HG03457 (cell line): ENCODE data around the gene RNF220.
A peak's percentile ranks its signal among the peaks of the same experiment; 100 is the strongest.

ENCODE experiments used
- ATAC-seq: cut with Tn5 transposase; IDR thresholded peaks from one replicate; pipeline ENCODE4 v1.9.1; 2021; ENCODE audit warnings: moderate number of reproducible peaks; ENCODE audit not compliant: unreplicated experiment

The RNF220 gene

GRCh38 chr1:44631333-44631646 is 226.2 kb downstream of the RNF220 start:
- ATAC-seq = peak; percentile 16

- peak; percentile 45 for ATAC-seq
Measured at GRCh38 chr1:44631647-44632539, 226.8 kb downstream of the RNF220 start.

DNA sequence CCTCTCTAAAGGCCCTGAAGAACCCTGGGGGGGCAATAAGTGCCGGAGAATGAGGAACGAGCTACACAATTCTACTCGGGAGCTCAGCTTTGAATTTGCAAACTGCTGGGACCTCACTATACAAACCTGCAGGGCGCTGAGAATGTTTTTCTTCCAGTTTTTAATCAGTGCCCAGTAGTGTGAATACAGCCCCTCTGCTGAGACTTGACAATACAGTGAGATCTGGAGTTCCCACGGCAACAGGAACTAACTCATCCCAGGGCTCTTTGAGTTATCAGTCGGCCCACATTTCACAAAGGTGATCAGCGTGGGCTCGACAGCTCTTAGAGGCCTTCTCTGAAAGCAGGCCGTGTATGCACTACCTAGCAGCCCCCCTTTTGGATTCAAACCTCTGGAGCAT is 227.5 kb downstream of the RNF220 start:
- no peak for ATAC-seq

GRCh38 chr1:44634606-44635189 is 229.6 kb downstream of the RNF220 start:
- ATAC-seq = no peak

- no peak for ATAC-seq
Measured at GRCh38 chr1:44635439-44635838, 230.4 kb downstream of the RNF220 start.

DNA sequence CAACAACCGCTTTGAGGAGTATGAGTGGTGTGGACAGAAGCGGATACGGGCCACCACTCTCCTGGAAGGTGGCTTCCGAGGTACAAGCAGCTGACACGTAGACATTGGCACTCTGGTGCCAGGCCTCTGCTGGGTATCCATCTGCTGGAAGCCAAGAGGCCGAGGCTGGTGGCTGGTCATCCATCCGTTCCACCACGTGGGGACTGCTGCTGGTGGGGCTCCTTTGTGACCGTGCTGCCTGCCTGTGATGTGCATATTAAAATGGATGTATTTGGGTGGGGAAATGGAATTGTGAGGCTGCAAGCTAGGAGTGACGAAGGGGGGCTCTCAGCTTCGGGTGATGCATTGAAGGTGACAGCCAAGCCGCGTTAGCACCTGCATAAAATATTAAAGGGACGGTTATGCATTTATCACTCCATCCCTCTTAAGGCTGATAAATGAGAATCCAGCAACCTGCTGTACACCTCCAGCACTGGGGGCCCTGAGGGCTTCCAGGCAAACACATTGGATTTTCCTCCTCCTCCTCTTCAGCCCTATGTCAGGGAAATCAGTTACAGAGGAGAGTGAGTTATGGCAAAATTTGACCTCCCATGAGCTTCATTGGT is 231.1 kb downstream of the RNF220 start:
- no peak for ATAC-seq

DNA sequence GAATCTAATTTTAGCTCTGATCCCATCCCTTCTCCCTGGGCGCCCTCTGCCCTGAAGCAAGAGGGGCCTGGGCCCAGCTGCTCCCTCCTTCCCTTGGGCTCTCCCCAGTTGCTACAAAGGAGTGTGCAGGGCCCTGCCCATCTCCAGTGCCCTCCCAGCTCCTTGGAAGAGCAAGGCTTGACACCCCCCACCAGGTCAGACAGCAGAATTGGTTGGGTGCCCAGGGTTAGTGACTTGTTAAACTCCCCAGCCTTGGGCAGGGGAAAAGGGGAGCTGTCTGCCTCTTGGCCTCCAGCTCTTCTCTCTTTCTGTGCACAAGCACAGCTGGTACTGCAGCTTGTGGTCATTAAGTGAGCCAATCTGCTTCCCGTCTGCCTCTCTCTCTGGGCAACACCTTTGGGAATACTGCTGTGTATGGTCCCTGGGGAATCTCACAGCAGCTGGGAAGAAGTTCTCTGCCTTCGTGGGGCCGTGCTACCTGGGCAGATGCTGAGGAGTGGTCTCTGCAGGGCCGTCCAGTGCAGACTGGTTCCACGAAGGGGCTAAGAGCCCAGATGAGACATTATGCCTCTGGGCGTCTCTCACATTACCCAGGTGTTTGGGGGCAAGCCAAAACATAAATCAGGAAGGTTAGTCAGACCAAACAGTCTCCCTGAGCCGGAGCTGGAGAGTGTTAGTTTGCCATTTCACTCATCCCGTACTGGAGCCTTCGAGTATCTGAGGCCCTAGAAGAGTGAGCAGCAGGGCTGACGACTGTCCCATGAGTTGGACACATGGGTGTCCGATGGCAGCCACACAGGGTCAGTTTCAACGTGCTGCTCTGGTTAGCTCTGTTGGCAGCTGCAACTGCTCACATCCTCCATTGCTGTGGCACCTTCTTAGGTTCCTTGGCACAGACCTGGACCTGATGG is 231.9 kb downstream of the RNF220 start:
- ATAC-seq = no peak

- ATAC-seq = no peak
Measured at GRCh38 chr1:44637702-44638411, 232.8 kb downstream of the RNF220 start.

DNA sequence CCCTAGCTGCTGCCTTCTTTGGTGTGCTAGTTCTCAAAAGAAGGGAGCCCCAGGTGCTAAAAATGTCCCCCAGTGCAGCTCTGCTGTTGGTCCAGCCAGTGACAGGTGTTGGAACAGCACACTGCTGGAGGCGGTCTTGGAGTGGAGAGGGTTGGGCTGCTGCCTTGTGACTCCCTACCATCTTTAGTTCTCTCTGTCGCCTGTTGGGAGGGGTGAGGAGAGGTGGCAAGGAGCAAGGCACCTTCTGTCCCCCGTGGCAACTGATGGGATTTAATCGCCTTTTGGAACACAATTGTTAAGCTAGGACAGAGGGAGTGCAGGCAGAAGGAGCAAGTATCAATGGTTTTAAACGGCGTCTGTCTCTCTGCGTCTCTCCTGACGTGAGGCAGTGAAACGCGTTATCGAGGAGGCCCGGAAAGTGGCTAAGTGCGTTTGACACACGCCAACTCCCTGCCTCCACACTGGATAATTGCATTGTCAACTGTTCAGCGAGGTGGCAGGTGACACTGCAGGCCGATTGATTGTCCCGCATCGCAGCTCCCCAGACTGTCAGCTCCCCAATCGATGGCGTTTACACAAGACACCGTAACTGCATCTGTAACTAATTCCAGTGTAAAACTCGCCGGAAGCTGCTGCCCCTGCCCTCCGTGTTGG is 235.3 kb downstream of the RNF220 start:
- no peak for ATAC-seq

GRCh38 chr1:44641126-44642102 is 236.4 kb downstream of the RNF220 start:
- ATAC-seq = no peak

DNA sequence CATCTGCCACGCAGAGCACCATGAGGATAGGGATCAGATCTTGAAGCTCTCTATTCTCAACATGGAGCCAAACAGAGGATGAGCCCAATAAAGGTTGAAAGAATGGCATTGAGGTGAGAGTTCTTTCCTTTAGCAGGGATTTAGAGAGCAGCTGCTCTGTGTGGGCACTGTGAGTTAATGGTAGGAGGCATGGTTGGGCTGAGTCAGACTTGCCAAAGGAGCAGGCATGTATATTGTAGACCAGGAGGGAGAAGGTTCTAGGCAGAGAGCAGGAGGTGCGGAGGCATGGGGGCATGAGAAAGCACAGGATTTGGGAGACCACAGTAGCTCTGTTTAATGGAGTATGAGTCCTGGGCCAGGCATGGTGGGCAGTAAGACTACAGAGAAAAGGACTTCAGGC is 237.2 kb downstream of the RNF220 start:
- no peak for ATAC-seq

DNA sequence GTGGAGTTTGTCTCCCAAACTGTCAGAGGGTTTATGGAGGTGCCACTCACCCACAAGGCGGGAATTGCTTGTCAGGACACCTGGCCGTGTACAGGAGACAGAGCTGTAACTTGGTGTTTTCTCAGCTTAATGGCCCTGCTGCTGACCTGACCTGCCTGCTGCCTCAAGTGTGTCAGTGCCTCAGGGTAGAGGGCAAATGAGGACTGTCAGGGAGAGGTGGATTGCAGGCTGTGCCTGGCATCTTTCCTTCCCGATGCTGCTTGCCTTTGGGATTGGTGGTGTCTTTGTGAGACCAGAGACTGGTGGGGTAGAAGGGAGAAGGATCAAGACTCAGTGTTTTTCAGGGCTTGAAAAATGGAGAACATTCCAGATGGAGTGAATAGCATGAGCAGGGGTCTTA is 237.9 kb downstream of the RNF220 start:
- no peak for ATAC-seq

DNA sequence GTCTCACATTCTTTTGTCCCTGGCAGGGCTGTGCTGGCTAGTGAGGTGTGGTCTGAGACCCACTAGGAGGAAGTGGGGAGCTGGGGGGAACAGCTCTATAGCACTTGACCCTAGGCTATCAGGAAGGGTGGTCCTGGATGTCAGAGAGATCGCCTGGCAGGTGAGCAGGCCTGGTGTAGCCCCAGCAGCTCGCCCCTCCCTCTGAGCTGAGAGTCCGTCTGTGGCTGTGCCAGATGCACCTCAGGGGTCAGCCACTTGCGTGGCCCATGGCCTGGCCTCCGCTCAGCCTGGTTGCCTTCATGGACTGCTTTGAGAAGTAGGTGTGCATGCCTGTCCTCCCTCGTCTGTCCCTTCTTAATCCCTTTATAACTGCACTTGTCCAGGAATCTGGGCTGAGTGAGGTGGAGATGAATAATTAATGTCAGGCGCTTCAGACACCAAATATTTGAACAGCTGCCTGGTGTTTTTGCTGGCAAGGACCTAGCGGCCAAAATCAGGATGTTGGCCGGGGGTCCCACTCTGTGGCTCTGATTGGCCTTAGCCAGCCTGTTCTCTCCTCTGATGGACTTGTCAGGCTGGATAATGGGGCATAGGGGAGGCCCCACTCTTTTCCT is 238.8 kb downstream of the RNF220 start:
- no peak for ATAC-seq

GRCh38 chr1:44644806-44645205 is 239.8 kb downstream of the RNF220 start:
- ATAC-seq = no peak

DNA sequence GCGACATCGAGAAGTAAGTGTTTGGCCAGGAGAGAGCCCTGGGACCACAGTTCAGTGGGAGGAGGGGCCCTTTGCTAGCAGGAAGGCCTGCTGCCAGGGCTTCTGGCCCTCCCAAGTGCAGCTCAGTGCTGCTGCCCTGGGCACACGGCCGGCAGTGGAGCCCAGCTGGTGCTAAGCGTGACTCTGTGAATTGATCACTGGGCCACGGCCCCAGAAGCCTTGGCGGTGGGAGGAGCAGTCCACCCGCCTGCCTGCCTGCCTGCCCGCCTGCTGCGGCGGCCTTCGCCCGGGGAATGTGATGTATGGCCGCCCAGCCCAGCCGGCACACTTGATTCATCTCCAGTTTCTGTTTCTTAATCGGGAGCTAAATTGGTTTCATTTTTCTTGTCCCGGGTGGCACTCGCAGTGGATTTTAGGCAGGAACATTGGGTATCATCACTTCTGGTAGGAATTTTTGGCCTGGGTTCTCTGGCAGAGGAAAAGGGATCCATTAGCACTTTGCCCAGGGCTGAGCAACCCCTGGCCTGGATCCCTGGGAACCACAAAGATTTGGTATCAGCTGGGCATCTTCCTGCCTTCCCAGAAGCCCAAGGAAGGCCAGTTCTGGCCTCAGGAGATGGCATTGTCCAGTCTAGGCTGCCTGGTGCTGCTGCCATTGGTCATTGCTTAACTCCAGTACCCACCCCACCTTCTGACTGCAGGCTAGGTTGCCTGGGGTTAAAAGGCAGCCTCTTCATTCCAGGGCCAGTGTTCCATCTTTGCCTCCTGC is 240.6 kb downstream of the RNF220 start:
- no peak for ATAC-seq

DNA sequence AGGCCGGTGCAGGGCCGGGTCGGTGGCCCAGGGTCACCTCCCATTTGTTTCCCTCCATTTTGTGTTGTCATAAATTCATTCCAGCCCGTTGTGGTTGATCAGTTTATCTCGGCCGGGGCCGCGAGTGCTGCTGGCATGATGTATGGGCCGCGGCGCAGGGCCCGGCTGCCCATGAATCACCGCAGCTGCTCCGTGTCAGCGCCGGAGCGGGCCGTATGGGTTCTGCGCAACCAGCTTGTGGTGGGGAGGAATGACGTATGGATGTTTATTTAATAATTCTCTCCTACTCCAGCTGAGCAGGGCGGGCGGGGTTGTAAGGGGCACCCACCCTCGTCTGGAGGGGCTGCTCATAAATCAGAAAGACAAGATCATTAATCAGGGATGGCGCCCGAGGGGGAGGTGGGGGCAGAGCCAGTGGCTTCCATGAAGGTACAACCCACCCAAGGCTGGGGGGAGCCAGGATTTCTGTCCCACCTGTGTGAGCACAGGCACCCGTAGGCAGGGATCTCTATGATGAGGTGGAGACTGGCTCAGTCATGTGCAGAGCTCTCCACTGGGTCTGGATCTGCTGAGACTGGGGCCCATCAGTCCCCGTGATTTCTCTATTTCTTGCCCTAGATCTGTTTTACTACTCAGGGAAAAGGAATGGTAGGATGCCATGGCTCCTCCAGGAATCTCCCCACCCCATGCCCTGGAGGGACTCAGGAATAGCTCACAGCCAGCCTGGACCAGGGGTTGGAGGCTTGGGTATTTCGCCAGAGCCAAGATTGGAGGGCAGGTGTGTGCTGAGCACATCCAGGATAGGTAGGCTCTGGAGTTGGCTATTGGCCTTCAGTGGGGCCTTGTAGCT is 241.4 kb downstream of the RNF220 start:
- no peak for ATAC-seq

DNA sequence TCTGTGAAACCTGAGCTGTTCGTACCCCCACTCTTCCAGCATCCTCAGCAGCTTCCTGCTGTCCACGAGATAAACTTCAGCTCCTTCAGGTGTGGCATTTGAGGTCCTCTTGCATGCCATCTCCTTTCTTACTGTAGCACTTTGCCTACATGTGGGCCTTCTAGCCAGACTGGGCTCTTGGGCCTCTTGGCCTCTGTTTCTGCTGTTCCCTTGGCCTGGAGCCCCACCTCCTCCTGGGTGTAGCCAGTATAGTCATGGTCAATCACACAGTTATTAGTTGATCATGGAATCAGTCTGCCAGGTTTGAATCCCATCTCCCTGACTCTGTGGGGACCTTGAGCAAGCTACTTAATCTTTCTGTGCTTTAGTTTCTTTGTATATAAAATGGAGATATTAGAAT is 242.8 kb downstream of the RNF220 start:
- ATAC-seq = no peak
